GM19463 (cell line): ENCODE results near the gene CHD8.
A peak's percentile ranks its signal among the peaks of the same experiment; 100 is the strongest.

Experiments
- ATAC-seq: cut with Tn5 transposase; IDR thresholded peaks from one replicate; pipeline ENCODE4 v1.9.1; 2021; ENCODE audit warnings: mild to moderate bottlenecking, moderate library complexity; ENCODE audit not compliant: unreplicated experiment

Gene CHD8

GRCh38 chr14:21437063-21437901, 18.6 kb downstream of the CHD8 start:
- ATAC-seq: peak; percentile 99

- no peak for ATAC-seq
Observed at GRCh38 chr14:21436567-21437062, 19.3 kb downstream of the CHD8 start.

GRCh38 chr14:21431126-21431525, 24.8 kb downstream of the CHD8 start:
- no peak for ATAC-seq

- ATAC-seq: no peak
Observed at GRCh38 chr14:21428930-21429329, 27.0 kb downstream of the CHD8 start.

- ATAC-seq: no peak
Observed at GRCh38 chr14:21426692-21427091, 29.2 kb downstream of the CHD8 start.

- no peak for ATAC-seq
Observed at GRCh38 chr14:21419528-21419927, 36.4 kb downstream of the CHD8 start.

- ATAC-seq: no peak
Observed at GRCh38 chr14:21415329-21415728, 40.6 kb downstream of the CHD8 start.

GRCh38 chr14:21414137-21414631, 41.7 kb downstream of the CHD8 start:
- no peak for ATAC-seq

- no peak for ATAC-seq
Observed at GRCh38 chr14:21408147-21408546, 47.8 kb downstream of the CHD8 start.

GRCh38 chr14:21406213-21406612, 49.7 kb downstream of the CHD8 start:
- ATAC-seq: no peak

GRCh38 chr14:21405097-21405496, 50.8 kb downstream of the CHD8 start:
- ATAC-seq: no peak

GRCh38 chr14:21399311-21399870, 56.5 kb downstream of the CHD8 start:
- ATAC-seq: no peak

GRCh38 chr14:21398901-21399300, 57.0 kb downstream of the CHD8 start:
- ATAC-seq: no peak

GRCh38 chr14:21395450-21395849, 60.5 kb downstream of the CHD8 start:
- ATAC-seq: no peak

GRCh38 chr14:21385188-21385904, 70.6 kb downstream of the CHD8 start:
- no peak for ATAC-seq

- ATAC-seq: peak; percentile 28
Observed at GRCh38 chr14:21384494-21384851, 71.5 kb downstream of the CHD8 start.

GRCh38 chr14:21383848-21384493, 72.0 kb downstream of the CHD8 start, which contains the start of gene SUPT16H:
Gene SUPT16H, minus strand, starts transcription at chr14:21384019. Its CDS starts 92 bp downstream, at chr14:21383927.
- ATAC-seq: peak; percentile 87

- ATAC-seq: no peak
Observed at GRCh38 chr14:21382886-21383847, 72.8 kb downstream of the CHD8 start.

GRCh38 chr14:21382095-21382494, 73.8 kb downstream of the CHD8 start:
- no peak for ATAC-seq

- ATAC-seq: no peak
Observed at GRCh38 chr14:21379338-21379737, 76.6 kb downstream of the CHD8 start.
